Activated CD4-positive, CD25-positive, alpha-beta regulatory T cell (primary cell): ENCODE results near the gene NXN.
"Not testable (repeated sequence)": the region's sequence is repeated elsewhere in the genome, so short reads cannot be mapped to it uniquely, and the experiment has no call there.

Experiments used
- DNase-seq, 4 experiments: peaks; one replicate each; lab custom pipeline; 2025; lab: John Stamatoyannopoulos, UW

NXN gene

DNA sequence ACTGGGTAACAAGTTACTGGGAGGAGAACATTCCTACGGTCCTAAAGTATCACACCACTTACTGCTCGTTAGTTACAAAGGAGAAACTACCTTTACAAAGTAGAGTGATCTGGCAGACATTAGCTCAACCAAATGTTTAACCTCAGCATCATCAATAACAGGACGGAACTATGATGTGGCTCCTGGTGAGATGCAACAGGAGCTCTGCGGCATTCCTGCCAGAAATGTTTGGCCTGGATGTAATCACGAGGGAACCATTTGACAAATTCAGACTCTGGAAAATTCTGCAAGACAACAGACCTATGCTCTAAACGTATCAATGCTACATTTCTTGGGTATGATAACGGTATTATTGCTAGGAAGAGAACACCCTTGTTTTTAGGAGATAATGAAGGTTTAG is 117.0 kb downstream of the NXN start:
- no peak for DNase-seq

DNA sequence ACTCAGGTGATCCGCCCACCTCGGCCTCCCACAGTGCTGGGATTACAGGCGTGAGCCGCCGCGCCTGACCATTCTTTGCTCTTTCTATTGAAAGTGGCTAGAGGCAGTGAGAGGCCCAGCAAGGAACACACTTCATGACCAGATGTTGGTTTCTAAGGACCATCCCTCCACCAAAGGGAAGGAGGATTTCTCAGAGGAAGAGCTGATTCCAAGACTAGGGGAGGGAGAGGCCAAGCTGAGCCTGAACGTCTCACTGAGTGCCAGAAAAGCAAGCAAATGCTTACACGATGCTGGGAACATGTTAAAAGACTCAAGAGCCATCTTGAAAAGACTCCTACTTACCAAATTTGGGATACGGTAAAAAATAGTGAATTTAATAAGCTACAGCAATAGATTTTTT is 118.2 kb downstream of the NXN start:
- DNase-seq, result no peak

GRCh38 chr17:860805-861204 is 118.8 kb downstream of the NXN start:
- DNase-seq, result no peak

GRCh38 chr17:859824-860195 is 119.8 kb downstream of the NXN start:
- no peak for DNase-seq

GRCh38 chr17:859061-859823 is 120.3 kb downstream of the NXN start:
- no peak for DNase-seq

DNA sequence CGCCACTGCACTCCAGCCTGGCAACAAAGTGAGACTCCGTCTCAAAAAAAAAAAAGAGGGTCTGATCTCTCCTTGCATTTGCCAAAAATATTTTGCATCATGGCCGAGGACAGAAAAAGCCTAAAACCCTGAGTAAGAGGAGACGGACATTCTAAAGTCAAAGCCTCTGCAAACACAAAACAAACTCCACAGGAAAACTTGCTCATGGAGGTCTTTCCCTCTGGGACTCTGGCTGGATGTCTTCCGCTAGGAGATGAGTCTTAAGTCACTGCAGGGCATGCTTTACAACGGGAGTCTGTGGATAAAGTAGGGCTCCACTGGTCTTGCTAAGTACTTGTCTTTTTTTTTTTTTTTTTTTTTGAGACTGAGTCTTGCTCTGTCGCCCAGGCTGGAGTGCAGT is 123.4 kb downstream of the NXN start:
- DNase-seq, result no peak

GRCh38 chr17:855569-855968 is 124.0 kb downstream of the NXN start:
- DNase-seq, result no peak

DNA sequence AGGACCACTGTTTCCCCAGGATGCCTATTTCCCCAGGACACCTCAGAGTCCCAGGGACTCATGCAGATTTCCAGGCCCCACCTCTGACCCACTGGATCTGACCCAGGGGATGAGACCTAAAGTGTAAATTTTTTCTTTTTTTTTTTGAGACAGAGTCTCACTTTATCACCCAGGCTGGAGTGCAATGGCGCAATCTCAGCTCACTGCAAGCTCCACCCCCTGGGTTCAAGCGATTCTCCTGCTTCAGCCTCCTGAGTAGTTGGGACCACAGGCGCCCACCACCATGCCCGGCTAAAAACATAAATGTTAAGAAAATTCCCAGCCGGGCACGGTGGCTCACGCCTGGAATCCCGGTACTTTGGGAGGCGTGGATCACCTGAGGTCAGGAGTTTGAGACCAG is 126.7 kb downstream of the NXN start:
- not testable (repeated sequence) for DNase-seq

- no peak for DNase-seq
These were observed 127.2 kb downstream of the NXN start for GRCh38 chr17:852349-852748.

DNA sequence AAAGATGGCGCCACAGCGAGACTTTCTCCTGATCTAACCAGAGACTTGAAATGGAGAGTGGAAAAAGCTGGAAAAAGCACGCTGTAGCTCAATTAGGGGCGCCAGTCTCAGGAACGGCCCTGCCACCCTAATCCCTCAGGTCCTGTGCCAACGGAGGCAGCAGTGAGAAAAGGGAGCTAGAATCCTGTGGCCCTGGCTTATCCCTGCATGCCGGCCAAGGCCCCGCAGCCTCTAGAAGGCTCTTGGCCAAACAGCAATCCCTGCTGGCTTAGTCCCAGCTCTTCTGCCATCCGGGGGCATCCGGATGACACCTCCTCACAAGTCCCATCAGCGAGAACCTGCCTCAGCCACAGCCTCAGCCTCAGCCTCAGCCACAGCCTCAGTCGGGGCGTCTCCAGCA is 127.7 kb downstream of the NXN start:
- no peak for DNase-seq

- no peak for DNase-seq
These were observed 128.5 kb downstream of the NXN start for GRCh38 chr17:850851-851763.

GRCh38 chr17:850086-850850 is 129.3 kb downstream of the NXN start:
- no peak for DNase-seq

- DNase-seq, result no peak
These were observed 131.2 kb downstream of the NXN start for GRCh38 chr17:848402-848801.

DNA sequence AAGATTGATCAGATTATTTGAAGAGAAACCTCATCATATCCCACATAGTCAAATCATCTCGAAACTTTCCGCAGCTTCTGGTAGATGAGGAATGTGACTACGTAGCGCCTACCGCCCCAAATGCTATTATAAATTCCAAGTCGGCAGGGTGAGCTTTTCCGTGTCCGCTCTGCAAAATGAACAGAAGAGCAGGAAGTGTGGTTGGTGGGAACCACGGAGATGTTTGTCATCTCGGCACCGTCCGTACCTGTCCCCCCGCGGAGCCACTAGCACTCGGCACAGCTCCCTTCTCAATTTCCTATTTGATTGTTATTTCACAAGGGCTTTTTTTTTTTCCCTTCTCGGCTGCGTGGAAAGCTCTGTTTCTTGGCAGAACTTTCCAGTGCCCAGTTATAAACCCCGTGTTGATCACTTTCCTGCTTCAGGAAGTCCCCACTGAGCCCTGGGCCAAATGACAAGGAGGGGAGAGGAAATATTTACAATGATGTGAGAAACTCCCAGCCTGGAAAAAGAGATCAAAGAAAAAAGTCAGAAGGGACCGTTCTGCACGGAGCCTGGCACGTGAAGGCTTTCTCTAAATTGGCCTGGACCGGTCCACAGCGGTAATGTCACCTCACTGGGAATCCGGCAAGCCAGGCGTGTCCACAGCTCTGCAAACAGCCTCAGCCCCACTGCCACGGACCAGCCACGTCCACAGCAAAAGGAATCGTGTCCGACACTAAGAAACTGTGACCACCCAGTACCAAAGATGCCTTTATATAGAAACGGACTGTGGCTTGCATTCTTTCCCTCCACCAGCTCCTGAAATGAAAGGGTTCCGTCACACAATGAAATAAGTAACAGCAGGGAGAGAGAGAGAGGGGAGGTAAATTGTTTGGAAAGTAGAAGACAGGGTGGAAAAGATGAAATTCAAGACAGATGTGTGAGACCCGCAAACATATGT is 132.4 kb downstream of the NXN start:
- DNase-seq, result no peak

GRCh38 chr17:841313-841712 is 138.3 kb downstream of the NXN start:
- no peak for DNase-seq

DNA sequence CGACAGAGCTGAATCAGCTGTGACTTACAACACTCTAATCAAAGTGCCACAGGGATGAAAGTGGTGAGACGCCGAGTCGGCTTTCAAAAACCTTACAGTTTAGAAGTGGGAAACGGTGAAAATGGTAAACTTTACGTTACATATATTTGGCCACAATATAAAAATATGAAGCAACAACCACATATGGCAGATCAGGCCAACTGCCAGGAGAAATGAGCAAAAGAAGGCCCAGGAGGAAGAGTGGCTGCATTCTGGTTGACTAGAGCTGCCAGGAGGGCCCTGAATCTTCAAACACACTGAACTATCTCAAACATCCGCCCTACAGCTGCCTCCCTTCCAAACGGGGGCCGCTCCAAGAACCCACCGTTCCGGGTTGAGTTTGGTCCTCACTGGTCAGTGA is 141.1 kb downstream of the NXN start:
- DNase-seq, result no peak

- no peak for DNase-seq
These were observed 143.4 kb downstream of the NXN start for GRCh38 chr17:836151-836550.

- not testable (repeated sequence) for DNase-seq
These were observed 143.9 kb downstream of the NXN start for GRCh38 chr17:835721-836120.

- DNase-seq, result no peak
These were observed 144.3 kb downstream of the NXN start for GRCh38 chr17:835263-835662.

- no peak for DNase-seq
These were observed 145.4 kb downstream of the NXN start for GRCh38 chr17:834136-834535.

- DNase-seq, result no peak
These were observed 148.6 kb downstream of the NXN start for GRCh38 chr17:830950-831349.
